ENCODE measurements around the gene DGCR6.
"Not testable (repeated sequence)": the region's sequence is repeated elsewhere in the genome, so short reads cannot be mapped to it uniquely, and the experiment has no call there.

DGCR6 gene

GRCh38 chr22:18931905-18932652, 26.0 kb downstream of the DGCR6 start:
- no peak for DNase-seq (ENCODE audit: low read depth)

GRCh38 chr22:18933914-18934313, 27.8 kb downstream of the DGCR6 start:
- no peak for DNase-seq (ENCODE audit: low read depth)

- not testable (repeated sequence) for DNase-seq (ENCODE audit: low read depth)
Measured at GRCh38 chr22:18934688-18935087, 28.6 kb downstream of the DGCR6 start.

GRCh38 chr22:18935889-18936529, 29.9 kb downstream of the DGCR6 start, which contains the start of gene PRODH:
Gene PRODH (minus strand): TSS chr22:18936293. CDS start chr22:18936287, 6 bp downstream.
- no peak for DNase-seq (ENCODE audit: low read depth)

- not testable (repeated sequence) for DNase-seq (ENCODE audit: low read depth)
Measured at GRCh38 chr22:18938691-18939090, 32.6 kb downstream of the DGCR6 start.

- not testable (repeated sequence) for DNase-seq (ENCODE audit: low read depth)
Measured at GRCh38 chr22:18947105-18947504, 41.0 kb downstream of the DGCR6 start.

- no peak for DNase-seq (ENCODE audit: low read depth)
Measured at GRCh38 chr22:18947905-18948304, 41.8 kb downstream of the DGCR6 start.

GRCh38 chr22:18950141-18950540, 44.0 kb downstream of the DGCR6 start:
- no peak for DNase-seq (ENCODE audit: low read depth)

GRCh38 chr22:18952022-18952421, 45.9 kb downstream of the DGCR6 start:
- no peak for DNase-seq (ENCODE audit: low read depth)

- DNase-seq (ENCODE audit: low read depth) = not testable (repeated sequence)
Measured at GRCh38 chr22:18953128-18953527, 47.0 kb downstream of the DGCR6 start.

- DNase-seq (ENCODE audit: low read depth) = peak; percentile 34
Measured at GRCh38 chr22:18954303-18954989, 48.3 kb downstream of the DGCR6 start.

- no peak for DNase-seq (ENCODE audit: low read depth)
Measured at GRCh38 chr22:18954990-18955571, 49.0 kb downstream of the DGCR6 start.

- DNase-seq (ENCODE audit: low read depth) = no peak
Measured at GRCh38 chr22:18955696-18956095, 49.6 kb downstream of the DGCR6 start.

GRCh38 chr22:18956121-18956895, 50.2 kb downstream of the DGCR6 start:
- not testable (repeated sequence) for DNase-seq (ENCODE audit: low read depth)

GRCh38 chr22:18956956-18957355, 50.8 kb downstream of the DGCR6 start:
- DNase-seq (ENCODE audit: low read depth) = not testable (repeated sequence)

GRCh38 chr22:18957621-18958320, 51.7 kb downstream of the DGCR6 start:
- not testable (repeated sequence) for DNase-seq (ENCODE audit: low read depth)

- not testable (repeated sequence) for DNase-seq (ENCODE audit: low read depth)
Measured at GRCh38 chr22:18958321-18958705, 52.2 kb downstream of the DGCR6 start.

GRCh38 chr22:18958738-18959137, 52.6 kb downstream of the DGCR6 start:
- peak; percentile 59 for DNase-seq (ENCODE audit: low read depth)

- not testable (repeated sequence) for DNase-seq (ENCODE audit: low read depth)
Measured at GRCh38 chr22:18959266-18959665, 53.1 kb downstream of the DGCR6 start.

- DNase-seq (ENCODE audit: low read depth) = not testable (repeated sequence)
Measured at GRCh38 chr22:18959741-18960140, 53.6 kb downstream of the DGCR6 start.
